ENCODE data around the gene XYLB. TPM values are rescaled to one million over a fixed set of nuclear protein-coding genes. Genes with fewer than 3 reads are reported as not detected.

Gene XYLB
- total RNA-seq, 6 donors from 2014 or later: 1.3 to 7.3 (median 4.6) TPM

- H3K4me3 ChIP-seq: peak overlapping the region; percentile 81 to 97 (median 91)
- ATAC-seq (ENCODE audit: low FRiP score in 2 of 2) (no peak), DNase-seq (no peak)
- no peaks in the 10 kb centered on the region for H3K9me3 ChIP-seq
- H3K36me3 ChIP-seq: no peaks in the 10 kb centered on the region
- peaks cover 25 to 52% (median 39%) of the 10 kb centered on the region in 4 donors for H3K4me1 ChIP-seq
- peak overlapping the region; percentile 81 to 94 (median 84) for H3K27ac ChIP-seq
- no peaks in the 10 kb centered on the region for H3K27me3 ChIP-seq
- no peak for TF ChIP-seq EP300 (IDR thresholded peaks at IDR 0.05)
- no peak for TF ChIP-seq POLR2AphosphoS5 (IDR thresholded peaks at IDR 0.05)
- TF ChIP-seq POLR2A (IDR thresholded peaks at IDR 0.05): no peak
- no peak for TF ChIP-seq CTCF (IDR thresholded peaks at IDR 0.05)
- WGBS, 2 donors: no CpG with 5 or more reads among the region's 36 CpGs
Measured at GRCh38 chr3:38453913-38454177, 107.3 kb downstream of the XYLB start.

DNA sequence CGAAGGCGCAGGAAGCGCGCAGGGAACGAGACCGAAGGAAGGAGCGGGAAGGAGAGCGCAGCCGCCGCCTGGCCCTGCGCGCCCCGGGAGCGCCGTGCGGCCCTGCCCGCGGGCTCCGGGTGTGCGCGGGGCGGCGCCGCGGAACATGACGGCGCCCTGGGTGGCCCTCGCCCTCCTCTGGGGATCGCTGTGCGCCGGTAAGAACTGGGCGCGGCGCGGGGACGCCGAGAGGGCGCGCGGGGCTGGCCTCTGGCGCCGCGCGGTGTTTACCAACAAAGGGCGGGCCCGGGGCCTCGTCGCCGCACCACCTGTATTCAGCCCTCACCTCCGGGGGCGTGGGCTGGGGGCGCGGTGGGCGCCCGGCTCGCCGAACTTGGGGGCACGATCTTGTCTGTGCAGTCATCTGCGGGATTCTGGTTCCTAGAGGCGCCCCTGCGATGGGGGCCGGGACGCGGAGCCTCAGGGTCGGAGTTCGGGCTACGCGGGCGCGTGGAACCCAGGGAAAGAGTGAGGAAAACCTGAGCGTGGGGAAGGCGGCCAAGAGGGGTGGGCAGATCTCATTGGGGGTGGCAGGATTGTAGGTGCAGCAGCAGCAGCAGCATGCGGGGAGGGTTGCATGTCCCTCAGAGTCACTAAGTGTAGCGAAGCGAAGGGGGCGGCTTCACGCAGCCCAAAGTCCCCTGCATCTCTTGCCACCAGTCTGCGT is 107.7 kb downstream of the XYLB start:
- H3K27me3 ChIP-seq: no peaks in the 10 kb centered on the region
- H3K27ac ChIP-seq: peak overlapping the region; percentile 81 to 94 (median 84)
- TF ChIP-seq POLR2A (IDR thresholded peaks at IDR 0.05) (peak in 2 of 4 donors; percentile 60 to 64), POLR2AphosphoS5 (IDR thresholded peaks at IDR 0.05) (no peak), CTCF (IDR thresholded peaks at IDR 0.05) (peak in 1 of 6 experiments; percentile 20)
- H3K4me1 ChIP-seq: peaks cover 30 to 56% (median 44%) of the 10 kb centered on the region in 4 donors
- peak overlapping the region; percentile 81 to 97 (median 91) for H3K4me3 ChIP-seq
- H3K9me3 ChIP-seq: no peaks in the 10 kb centered on the region
- no peaks in the 10 kb centered on the region for H3K36me3 ChIP-seq
- ATAC-seq (ENCODE audit: low FRiP score in 2 of 2): peak in 1 of 2 donors; percentile 51
- 0% methylated on average over 7 to 24 of the region's 78 CpGs for WGBS, 2 donors
- peak in 1 of 2 donors; percentile 91 for DNase-seq

- H3K4me1 ChIP-seq: peaks cover 35 to 63% (median 48%) of the 10 kb centered on the region in 4 donors
- TF ChIP-seq EP300 (IDR thresholded peaks at IDR 0.05) (no peak), CTCF (IDR thresholded peaks at IDR 0.05) (no peak), POLR2AphosphoS5 (IDR thresholded peaks at IDR 0.05) (peak in 1 of 2 donors; percentile 39), POLR2A (IDR thresholded peaks at IDR 0.05) (peak in 1 of 4 donors; percentile 44)
- H3K9me3 ChIP-seq: no peaks in the 10 kb centered on the region
- H3K4me3 ChIP-seq: peak overlapping the region; percentile 81 to 97 (median 91)
- no peaks in the 10 kb centered on the region for H3K36me3 ChIP-seq
- DNase-seq (peak; percentile 85 to 96), ATAC-seq (ENCODE audit: low FRiP score in 2 of 2) (peak; percentile 53 to 72)
- H3K27ac ChIP-seq: peak overlapping the region; percentile 81 to 94 (median 84)
- WGBS, 2 donors: 0% methylated on average over 21 to 30 of the region's 72 CpGs
- H3K27me3 ChIP-seq: no peaks in the 10 kb centered on the region
Measured at GRCh38 chr3:38454884-38455638, 108.5 kb downstream of the XYLB start.

DNA sequence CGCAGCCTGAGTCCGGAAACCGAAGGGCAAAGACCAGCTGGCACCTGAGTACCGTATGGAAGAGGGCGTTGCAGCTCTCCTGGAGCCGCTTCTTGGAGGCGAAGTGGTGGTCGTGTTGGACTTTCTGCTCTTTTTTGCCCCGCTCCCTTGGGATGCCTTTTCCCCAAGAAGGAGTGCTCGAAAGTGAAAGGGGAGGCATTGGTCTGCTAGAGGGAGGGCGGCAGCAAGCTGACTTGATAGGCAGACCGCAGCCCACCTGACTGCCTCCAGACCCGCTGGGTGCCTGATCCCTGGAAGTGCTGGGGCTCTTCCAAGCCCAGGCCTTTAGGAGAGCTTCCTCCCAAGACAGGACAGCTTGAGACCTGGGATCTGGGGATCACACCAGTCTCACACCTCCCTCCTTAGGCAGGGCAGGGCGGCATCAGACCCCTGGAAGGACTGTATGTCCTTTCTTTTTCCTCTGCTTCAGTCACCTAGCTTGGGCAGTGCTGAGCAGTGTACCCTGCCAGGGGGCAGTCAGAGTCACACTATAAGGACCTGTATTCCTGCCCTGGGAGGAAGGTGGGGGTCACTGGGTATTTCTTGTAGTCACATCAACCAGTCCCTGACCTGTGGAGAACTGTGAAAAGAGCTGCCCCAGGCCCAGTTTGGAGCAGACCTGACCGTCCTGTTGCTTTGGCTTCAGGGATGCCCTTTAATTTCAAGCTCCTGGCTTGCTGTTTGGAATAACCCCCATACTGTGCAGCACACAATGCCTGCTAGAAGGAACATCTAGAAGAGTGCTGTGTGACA is 109.2 kb downstream of the XYLB start:
- ATAC-seq (ENCODE audit: low FRiP score in 2 of 2): no peak
- peaks cover 41 to 68% (median 51%) of the 10 kb centered on the region in 4 donors for H3K4me1 ChIP-seq

More for the DNA sequence above, 109.2 kb downstream of the XYLB start:
- Histone ChIP-seq H3K9me3 (no peaks in the 10 kb centered on the region), H3K4me3 (peak overlapping the region; percentile 81 to 97 (median 91)), H3K36me3 (no peaks in the 10 kb centered on the region), H3K27ac (peak overlapping the region; percentile 81 to 94 (median 84)), H3K27me3 (no peaks in the 10 kb centered on the region)
- DNase-seq: peak in 1 of 2 donors; percentile 59
- TF ChIP-seq POLR2A (IDR thresholded peaks at IDR 0.05): peak in 1 of 4 donors; percentile 43
- TF ChIP-seq EP300 (IDR thresholded peaks at IDR 0.05): no peak
- 13 to 29% methylated on average over 5 to 15 of the region's 15 CpGs for WGBS, 2 donors

Data from upper lobe of left lung (tissue), 6 donors.